A549 (cell line): Measurements from ENCODE around the gene SMAD9. TPM values are rescaled to one million over a fixed set of nuclear protein-coding genes. Genes with fewer than 3 reads are reported as not detected.

ENCODE experiments used
- ATAC-seq, 2 experiments: fragments of 200-7000 bp in 1 of 2; fragments of >200 bp in 1 of 2; cut with Nextera tagmentation in 1 of 2; cut with Tn5 transposase in 1 of 2; 3 replicates each; pipeline versions ENCODE4 v1.8.0 to v1.9.1; 2018 to 2020; ENCODE audit warnings: mild to moderate bottlenecking in 1 of 2, moderate library complexity in 1 of 2
- CTCF ChIA-PET: fragments of 300-600 bp; sonication (Branson Sonifier 250); formaldehyde crosslinking; extraction: SDS; loops from one replicate; lab custom pipeline; 2021; ENCODE audit warnings: antibody characterized with exemption, inconsistent platforms; lab: Yijun Ruan, JAX
- POLR2A ChIA-PET: fragments of 350-600 bp; formaldehyde crosslinking; extraction: SDS; loops from one replicate; lab custom pipeline; 2021; ENCODE audit warnings: antibody characterized with exemption, inconsistent platforms; lab: Yijun Ruan, JAX
- DNase-seq, 2 experiments: peaks; one replicate each; pipeline versions ENCODE4 v3.0.0 to v3.0.0-alpha.2; 2011 to 2016; ENCODE audit warnings: low read depth in 1 of 2, low spot score in 1 of 2
- FAIRE-seq: peaks from 2 replicates; lab custom pipeline; 2011; peaks lifted over from hg19 to GRCh38; lab: Jason Lieb, UNC
- H3K27ac ChIP-seq, 2 experiments: fragments of >200 bp; sonication (Bioruptor Twin); formaldehyde crosslinking; 3 replicates each; pipeline ENCODE4 v1.5.1; 2016 to 2017
- H3K4me1 ChIP-seq: fragments of >200 bp; sonication (Bioruptor Twin); formaldehyde crosslinking; 3 replicates; pipeline ENCODE4 v1.6.1; 2016
- H3K4me2 ChIP-seq: fragments of >200 bp; sonication (Bioruptor Twin); formaldehyde crosslinking; 3 replicates; pipeline ENCODE4 v1.6.1; 2016
- H3K4me3 ChIP-seq: fragments of >200 bp; sonication (Bioruptor Twin); formaldehyde crosslinking; 3 replicates; pipeline ENCODE4 v1.5.1; 2016
- H3K9me3 ChIP-seq: fragments of >200 bp; sonication (Bioruptor Twin); formaldehyde crosslinking; 3 replicates; pipeline ENCODE4 v1.6.1; 2016
- BHLHE40 ChIP-seq: IDR thresholded peaks from 2 replicates; pipeline ENCODE4 v1.6.1; 2012; ENCODE audit warnings: low read depth, low read length, inconsistent platforms
- CBX2 ChIP-seq: fragments of 200-600 bp; sonication (generic); IDR thresholded peaks from 2 replicates; pipeline ENCODE4 v1.6.1; 2016; ENCODE audit warnings: low read depth, mild to moderate bottlenecking, borderline replicate concordance
- EHF ChIP-seq: fragments of 250-450 bp; sonication (Bioruptor Pico); IDR thresholded peaks from 2 replicates; pipeline ENCODE4 v1.5.0; 2020; ENCODE audit warnings: mild to moderate bottlenecking
- EP300 ChIP-seq, 2 experiments: fragments of >200 bp; sonication (Bioruptor Twin); formaldehyde crosslinking; IDR thresholded peaks; 2 replicates in 1 of 2; 3 replicates in 1 of 2; pipeline ENCODE4 v1.6.1; 2016 to 2017
- HEYL ChIP-seq: fragments of 250-450 bp; sonication (Bioruptor Pico); IDR thresholded peaks from 2 replicates; pipeline ENCODE4 v1.8.0; 2021; ENCODE audit warnings: mild to moderate bottlenecking, moderate library complexity
- HOXA7 ChIP-seq: fragments of 250-450 bp; sonication (Bioruptor Pico); IDR thresholded peaks from 2 replicates; pipeline ENCODE4 v1.5.0; 2020; ENCODE audit warnings: mild to moderate bottlenecking, moderate library complexity
- JUN ChIP-seq, 2 experiments: fragments of >200 bp; sonication (Bioruptor Twin); formaldehyde crosslinking; IDR thresholded peaks; 2 replicates in 1 of 2; 3 replicates in 1 of 2; pipeline ENCODE4 v1.6.1; 2016 to 2017
- JUNB ChIP-seq: fragments of >200 bp; sonication (Bioruptor Twin); formaldehyde crosslinking; IDR thresholded peaks from 2 replicates; pipeline ENCODE4 v1.6.1; 2016
- KDM1A ChIP-seq: fragments of 200-600 bp; sonication (generic); IDR thresholded peaks from 2 replicates; pipeline ENCODE4 v1.6.1; 2016; ENCODE audit warnings: low read depth, mild to moderate bottlenecking
- POLR2A ChIP-seq: IDR thresholded peaks from 2 replicates; pipeline ENCODE4 v1.6.1; 2012; ENCODE audit warnings: mild to moderate bottlenecking, low read length
- ZC3H11A ChIP-seq: fragments of 450-650 bp; IDR thresholded peaks from 2 replicates; pipeline ENCODE4 v1.6.1; 2014; ENCODE audit warnings: antibody characterized with exemption, mild to moderate bottlenecking
- ZFP36 ChIP-seq: fragments of 450-650 bp; IDR thresholded peaks from 2 replicates; pipeline ENCODE4 v1.6.1; 2014; ENCODE audit warnings: borderline replicate concordance; ENCODE audit not compliant: partially characterized antibody
- ZNF302 ChIP-seq: fragments of 250-450 bp; sonication (Bioruptor Pico); IDR thresholded peaks from 2 replicates; pipeline ENCODE4 v1.9.0; 2021; ENCODE audit warnings: inconsistent platforms, mild to moderate bottlenecking, moderate library complexity
- WGBS: methylation state at CpG from one replicate; pipeline ENCODE4 v1.1.6; 2017; ENCODE audit errors: missing lambda C conversion rate; 5-methylcytosine and 5-hydroxymethylcytosine counted together
- polyA plus RNA-seq, 4 experiments: library from polyadenylated mRNA; depleted of rRNA in 3 of 4; stranded (reverse); fragments of >200 nt; fragmentation: RNase III in 1 of 4; extraction: RNeasy Plus Mini Kit Qiagen cat#74134 plus additional on column Dnase treatment in 1 of 4; gene quantifications; 2 replicates in 3 of 4; 3 replicates in 1 of 4; pipeline ENCODE4 v1.2.3, GENCODE V29; 2011 to 2017
- TF ChIP-seq, protein P1 (sequence below): fragments of >200 bp; sonication (Bioruptor Twin); formaldehyde crosslinking; IDR thresholded peaks from 2 replicates; pipeline ENCODE4 v1.6.1; 2016
- TF ChIP-seq, protein P2 (sequence below): IDR thresholded peaks from 2 replicates; pipeline ENCODE4 v1.6.1; 2012
- TF ChIP-seq, protein P3 (sequence below): IDR thresholded peaks from 2 replicates; pipeline ENCODE4 v1.6.1; 2012
- TF ChIP-seq, protein P4 (sequence below): fragments of 450-650 bp; IDR thresholded peaks from 2 replicates; pipeline ENCODE4 v1.6.1; 2014; ENCODE audit warnings: antibody characterized with exemption
- TF ChIP-seq, protein P5 (sequence below): fragments of >200 bp; sonication (Bioruptor Twin); formaldehyde crosslinking; IDR thresholded peaks from 3 replicates; pipeline ENCODE4 v1.6.1; 2016
- TF ChIP-seq, protein P6 (sequence below): fragments of 150-350 bp; IDR thresholded peaks from 2 replicates; pipeline ENCODE4 v1.6.1; 2014; ENCODE audit warnings: low read depth, mild to moderate bottlenecking, low read length

Gene SMAD9
- polyA plus RNA-seq, 2 of the 4 experiments (the other 2 are of a cell fraction) = 0.04 to 0.06 TPM

DNA sequence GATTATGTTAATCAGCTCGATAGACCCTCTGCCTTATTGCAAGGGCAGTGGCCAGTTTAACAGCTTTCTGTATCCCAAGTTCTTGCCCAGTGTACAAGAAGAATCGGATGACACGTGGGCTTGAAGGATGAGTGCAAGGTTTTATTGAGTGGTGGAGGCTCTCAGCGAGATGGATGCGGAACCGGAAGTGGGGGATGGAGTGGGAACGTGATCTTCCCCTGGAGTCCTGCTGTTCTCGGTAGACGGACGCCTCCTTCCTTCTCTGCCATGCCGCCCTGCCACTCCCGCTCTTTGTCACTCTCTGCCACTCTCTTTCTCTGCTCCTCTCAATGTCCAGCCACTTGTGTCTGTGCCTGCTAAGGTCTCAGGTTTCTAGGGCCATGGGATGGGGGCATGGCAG is 80.1 kb downstream of the SMAD9 start:
- FAIRE-seq (no peak), ATAC-seq (no peak), DNase-seq (no peak)
- no peaks in the 10 kb centered on the region for H3K9me3 ChIP-seq
- H3K4me2 ChIP-seq = no peak overlapping the region
- no peaks in the 10 kb centered on the region for H3K4me1 ChIP-seq
- H3K4me3 ChIP-seq = no peak overlapping the region
- ChIA-PET CTCF (no interaction called here), POLR2A (no interaction called here)
- WGBS = 95% methylated on average over 12 of the region's 12 CpGs
- H3K27ac ChIP-seq = no peak overlapping the region
- TF ChIP-seq, protein P1, sequence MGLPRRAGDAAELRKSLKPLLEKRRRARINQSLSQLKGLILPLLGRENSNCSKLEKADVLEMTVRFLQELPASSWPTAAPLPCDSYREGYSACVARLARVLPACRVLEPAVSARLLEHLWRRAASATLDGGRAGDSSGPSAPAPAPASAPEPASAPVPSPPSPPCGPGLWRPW = no peak
- TF ChIP-seq, all 56 proteins: peak for 0

DNA sequence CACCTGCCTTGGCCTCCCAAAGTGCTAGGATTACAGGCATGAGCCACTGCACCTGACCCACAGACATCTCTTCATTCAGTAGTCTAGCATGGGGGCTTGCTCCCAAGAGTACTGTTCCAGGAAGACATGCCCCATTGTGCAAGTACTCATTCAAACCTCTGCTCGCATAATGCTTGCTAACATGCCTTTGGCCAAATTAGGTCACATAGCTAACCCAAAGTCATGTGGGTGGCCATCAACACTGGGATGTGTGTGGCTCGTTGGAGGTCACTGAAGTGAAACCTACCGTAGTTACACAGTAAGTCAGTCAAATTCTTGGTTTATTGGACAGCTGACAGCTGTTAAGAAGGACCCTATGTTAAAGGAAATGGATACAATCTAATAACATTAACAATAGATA is 80.8 kb downstream of the SMAD9 start:
- no peak for TF ChIP-seq JUNB
- no peak for TF ChIP-seq HEYL (CRISPR knock-in tag)
- TF ChIP-seq, protein P2, sequence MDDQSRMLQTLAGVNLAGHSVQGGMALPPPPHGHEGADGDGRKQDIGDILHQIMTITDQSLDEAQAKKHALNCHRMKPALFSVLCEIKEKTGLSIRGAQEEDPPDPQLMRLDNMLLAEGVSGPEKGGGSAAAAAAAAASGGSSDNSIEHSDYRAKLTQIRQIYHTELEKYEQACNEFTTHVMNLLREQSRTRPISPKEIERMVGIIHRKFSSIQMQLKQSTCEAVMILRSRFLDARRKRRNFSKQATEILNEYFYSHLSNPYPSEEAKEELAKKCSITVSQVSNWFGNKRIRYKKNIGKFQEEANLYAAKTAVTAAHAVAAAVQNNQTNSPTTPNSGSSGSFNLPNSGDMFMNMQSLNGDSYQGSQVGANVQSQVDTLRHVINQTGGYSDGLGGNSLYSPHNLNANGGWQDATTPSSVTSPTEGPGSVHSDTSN = no peak
- no peak for TF ChIP-seq EP300 (IDR thresholded peaks at IDR 0.05)
- TF ChIP-seq, protein P3, sequence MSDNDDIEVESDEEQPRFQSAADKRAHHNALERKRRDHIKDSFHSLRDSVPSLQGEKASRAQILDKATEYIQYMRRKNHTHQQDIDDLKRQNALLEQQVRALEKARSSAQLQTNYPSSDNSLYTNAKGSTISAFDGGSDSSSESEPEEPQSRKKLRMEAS = no peak
- TF ChIP-seq, protein P4, sequence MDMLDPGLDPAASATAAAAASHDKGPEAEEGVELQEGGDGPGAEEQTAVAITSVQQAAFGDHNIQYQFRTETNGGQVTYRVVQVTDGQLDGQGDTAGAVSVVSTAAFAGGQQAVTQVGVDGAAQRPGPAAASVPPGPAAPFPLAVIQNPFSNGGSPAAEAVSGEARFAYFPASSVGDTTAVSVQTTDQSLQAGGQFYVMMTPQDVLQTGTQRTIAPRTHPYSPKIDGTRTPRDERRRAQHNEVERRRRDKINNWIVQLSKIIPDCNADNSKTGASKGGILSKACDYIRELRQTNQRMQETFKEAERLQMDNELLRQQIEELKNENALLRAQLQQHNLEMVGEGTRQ = no peak
- TF ChIP-seq EHF (CRISPR knock-in tag) = no peak
- no peak for TF ChIP-seq CBX2
- no peak for TF ChIP-seq HOXA7
- no peak for TF ChIP-seq POLR2A
- TF ChIP-seq, protein P1 = no peak
- TF ChIP-seq, protein P5, sequence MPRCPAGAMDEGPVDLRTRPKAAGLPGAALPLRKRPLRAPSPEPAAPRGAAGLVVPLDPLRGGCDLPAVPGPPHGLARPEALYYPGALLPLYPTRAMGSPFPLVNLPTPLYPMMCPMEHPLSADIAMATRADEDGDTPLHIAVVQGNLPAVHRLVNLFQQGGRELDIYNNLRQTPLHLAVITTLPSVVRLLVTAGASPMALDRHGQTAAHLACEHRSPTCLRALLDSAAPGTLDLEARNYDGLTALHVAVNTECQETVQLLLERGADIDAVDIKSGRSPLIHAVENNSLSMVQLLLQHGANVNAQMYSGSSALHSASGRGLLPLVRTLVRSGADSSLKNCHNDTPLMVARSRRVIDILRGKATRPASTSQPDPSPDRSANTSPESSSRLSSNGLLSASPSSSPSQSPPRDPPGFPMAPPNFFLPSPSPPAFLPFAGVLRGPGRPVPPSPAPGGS = no peak
- no peak for TF ChIP-seq BHLHE40
- TF ChIP-seq ZNF302 (CRISPR knock-in tag) = no peak
- no peak for TF ChIP-seq ZFP36
- no peak for TF ChIP-seq JUN (IDR thresholded peaks at IDR 0.05)
- TF ChIP-seq, protein P6, sequence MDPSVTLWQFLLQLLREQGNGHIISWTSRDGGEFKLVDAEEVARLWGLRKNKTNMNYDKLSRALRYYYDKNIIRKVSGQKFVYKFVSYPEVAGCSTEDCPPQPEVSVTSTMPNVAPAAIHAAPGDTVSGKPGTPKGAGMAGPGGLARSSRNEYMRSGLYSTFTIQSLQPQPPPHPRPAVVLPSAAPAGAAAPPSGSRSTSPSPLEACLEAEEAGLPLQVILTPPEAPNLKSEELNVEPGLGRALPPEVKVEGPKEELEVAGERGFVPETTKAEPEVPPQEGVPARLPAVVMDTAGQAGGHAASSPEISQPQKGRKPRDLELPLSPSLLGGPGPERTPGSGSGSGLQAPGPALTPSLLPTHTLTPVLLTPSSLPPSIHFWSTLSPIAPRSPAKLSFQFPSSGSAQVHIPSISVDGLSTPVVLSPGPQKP = no peak
- no peak for TF ChIP-seq KDM1A
- no peak for ATAC-seq
- Histone ChIP-seq H3K4me2 (no peak overlapping the region), H3K27ac (no peak overlapping the region), H3K4me3 (no peak overlapping the region), H3K9me3 (no peaks in the 10 kb centered on the region), H3K4me1 (no peaks in the 10 kb centered on the region)
- WGBS = 88% methylated on average over 2 of the region's 3 CpGs
- FAIRE-seq = no peak
- ChIA-PET POLR2A (no interaction called here), CTCF (interaction anchor here (0.7 kb wide), 1 partner anchor 63 kb away, joined by 4 read pairs; no protein-coding TSS in a partner anchor)
- DNase-seq = no peak

DNA sequence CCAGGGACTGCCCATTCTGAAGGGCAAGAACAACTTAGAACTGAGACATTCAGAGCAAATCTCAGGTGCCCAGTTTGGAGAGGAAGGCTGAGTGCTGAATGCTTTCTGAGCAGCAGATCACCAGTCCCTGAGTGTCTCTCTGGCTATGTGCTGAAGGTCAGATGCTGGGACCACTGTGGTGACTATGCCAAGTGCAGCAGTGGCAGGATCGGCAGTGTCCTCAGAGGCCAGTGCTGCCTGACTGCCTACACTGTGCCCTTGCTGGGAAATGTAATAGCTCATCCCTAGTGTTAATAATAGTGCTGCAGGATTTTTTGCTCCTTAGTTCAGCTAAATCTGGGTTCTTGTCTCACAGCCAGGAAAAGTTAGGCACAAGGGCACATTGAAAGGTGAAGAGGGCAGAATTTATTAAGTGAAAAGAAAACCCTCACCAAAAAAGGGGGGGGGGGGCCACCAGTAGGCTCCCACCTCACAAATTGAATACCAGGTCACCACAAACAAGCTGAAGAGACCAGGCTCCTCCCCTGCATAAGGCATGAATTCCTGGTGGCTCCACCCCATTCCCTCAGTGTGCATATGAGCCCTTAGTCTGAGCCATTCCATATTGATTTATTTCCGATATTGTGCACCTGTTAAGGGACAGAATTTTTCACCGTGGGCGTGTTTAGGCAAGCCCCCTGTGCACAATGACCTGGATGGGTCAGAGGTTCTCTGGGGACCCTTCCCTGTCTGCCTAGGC is 82.5 kb downstream of the SMAD9 start:
- WGBS = no CpG with 5 or more reads among the region's 4 CpGs
- TF ChIP-seq EP300 (IDR thresholded peaks at IDR 0.05) = no peak
- TF ChIP-seq ZC3H11A = no peak
- Histone ChIP-seq H3K9me3 (no peaks in the 10 kb centered on the region), H3K27ac (no peak overlapping the region), H3K4me1 (no peaks in the 10 kb centered on the region), H3K4me2 (no peak overlapping the region), H3K4me3 (no peak overlapping the region)
- DNase-seq (no peak), ATAC-seq (no peak), FAIRE-seq (no peak)
- ChIA-PET POLR2A (no interaction called here), CTCF (no interaction called here)
